ENCODE measurements around the gene ATAT1. TPM values are rescaled to one million over a fixed set of nuclear protein-coding genes. Genes with fewer than 3 reads are reported as not detected.

Gene ATAT1
- total and polyA plus RNA-seq, 5 experiments from 2014 or later = 1.6 to 13.4 (median 2.0) TPM

DNA sequence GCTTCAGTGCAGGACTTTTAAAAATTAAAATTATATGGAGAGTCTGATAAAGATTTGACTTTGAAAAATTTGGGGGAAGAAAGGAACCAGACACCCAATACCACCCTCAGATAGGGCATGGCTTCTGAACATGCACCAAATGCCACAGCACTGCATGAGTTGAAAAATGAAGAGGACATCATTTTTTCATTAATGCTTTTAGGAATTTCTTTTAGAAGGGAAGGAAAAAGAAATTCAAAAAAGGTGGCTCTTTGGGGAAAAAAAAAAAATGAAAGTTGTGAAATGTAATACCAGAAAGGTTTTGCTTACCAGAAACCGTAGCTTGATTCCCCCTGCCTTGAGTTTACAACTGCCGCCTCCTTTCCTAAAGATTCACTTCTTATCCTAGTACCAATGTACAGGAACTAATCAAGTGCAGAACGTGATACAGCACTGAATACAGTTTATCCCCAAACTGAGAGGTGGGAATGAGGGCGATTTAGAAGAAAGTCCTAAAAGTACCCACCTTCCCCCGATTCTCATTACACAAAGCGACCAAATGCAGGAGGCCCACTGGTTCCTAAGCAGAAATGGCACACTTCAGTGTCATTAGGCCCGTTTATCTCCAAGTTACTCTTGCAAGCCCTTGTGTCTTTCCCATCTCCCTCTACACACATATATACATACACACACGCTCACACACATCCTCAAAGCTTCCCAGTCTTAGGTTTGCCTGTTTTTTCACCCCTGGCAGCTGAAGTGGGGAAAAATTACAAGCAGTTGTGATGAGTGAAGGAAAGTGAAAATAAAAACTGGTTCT lies 12.4 kb upstream of the ATAT1 start:
- peak overlapping the region; percentile 92 to 100 (median 99) for H3K4me3 Mint-ChIP-seq
- POLR2A ChIA-PET = interaction anchor here (0.6 to 4.7 kb wide), 46 partner anchors 9 to 1209 kb away, joined by 3 to 78 read pairs (median 6); partner anchors contain the start of genes ABCF1, ATAT1, C6orf136 and GNL1
- peaks cover 35 to 82% (median 65%) of the 10 kb centered on the region in 4 donors for H3K4me1 Mint-ChIP-seq
- ATAC-seq (no peak), DNase-seq (peak in 2 of 10 donors; percentile 26 to 34)
- peaks cover 0 to 8% (median 0%) of the 10 kb centered on the region in 5 donors for H3K27me3 Mint-ChIP-seq
- peak overlapping the region; percentile 99 to 100 (median 100) for H3K27ac Mint-ChIP-seq
- peaks cover 0 to 3% (median 0%) of the 10 kb centered on the region in 9 donors for H3K9me3 Mint-ChIP-seq
- H3K36me3 Mint-ChIP-seq = peaks cover 22 to 43% (median 23%) of the 10 kb centered on the region in 3 donors

DNA sequence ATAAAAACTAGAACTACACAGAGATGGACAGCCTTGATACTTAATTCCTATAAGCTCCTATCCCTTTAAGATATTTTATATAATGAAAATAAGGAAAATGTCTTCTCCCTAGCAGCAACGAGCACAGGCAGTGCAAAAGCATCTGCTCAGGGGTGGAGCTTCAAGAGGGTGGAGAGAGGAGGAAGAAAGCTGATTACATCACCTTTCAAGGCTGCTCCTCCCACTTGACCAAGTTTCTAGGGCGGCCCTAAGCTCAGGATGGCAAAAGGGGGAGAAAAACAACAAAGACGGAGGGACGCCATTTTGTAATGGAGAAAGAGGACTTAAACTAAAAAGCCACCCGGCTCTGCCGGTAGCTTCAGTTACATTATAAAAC lies 11.8 kb upstream of the ATAT1 start:
- DNase-seq = peak; percentile 54 to 95 (median 88)
- Mint-ChIP-seq H3K36me3 (peaks cover 22 to 45% (median 23%) of the 10 kb centered on the region in 3 donors), H3K4me1 (peaks cover 33 to 82% (median 65%) of the 10 kb centered on the region in 4 donors), H3K27me3 (peaks cover 0 to 8% (median 0%) of the 10 kb centered on the region in 5 donors), H3K4me3 (peak overlapping the region; percentile 92 to 100 (median 99)), H3K9me3 (peaks cover 0 to 3% (median 0%) of the 10 kb centered on the region in 9 donors), H3K27ac (peak overlapping the region; percentile 99 to 100 (median 100))
- ATAC-seq = peak; percentile 63
- POLR2A ChIA-PET = interaction anchor here (0.6 to 4.7 kb wide), 46 partner anchors 10 to 1208 kb away, joined by 3 to 78 read pairs (median 6); partner anchors contain the start of genes ABCF1, ATAT1, C6orf136 and GNL1

DNA sequence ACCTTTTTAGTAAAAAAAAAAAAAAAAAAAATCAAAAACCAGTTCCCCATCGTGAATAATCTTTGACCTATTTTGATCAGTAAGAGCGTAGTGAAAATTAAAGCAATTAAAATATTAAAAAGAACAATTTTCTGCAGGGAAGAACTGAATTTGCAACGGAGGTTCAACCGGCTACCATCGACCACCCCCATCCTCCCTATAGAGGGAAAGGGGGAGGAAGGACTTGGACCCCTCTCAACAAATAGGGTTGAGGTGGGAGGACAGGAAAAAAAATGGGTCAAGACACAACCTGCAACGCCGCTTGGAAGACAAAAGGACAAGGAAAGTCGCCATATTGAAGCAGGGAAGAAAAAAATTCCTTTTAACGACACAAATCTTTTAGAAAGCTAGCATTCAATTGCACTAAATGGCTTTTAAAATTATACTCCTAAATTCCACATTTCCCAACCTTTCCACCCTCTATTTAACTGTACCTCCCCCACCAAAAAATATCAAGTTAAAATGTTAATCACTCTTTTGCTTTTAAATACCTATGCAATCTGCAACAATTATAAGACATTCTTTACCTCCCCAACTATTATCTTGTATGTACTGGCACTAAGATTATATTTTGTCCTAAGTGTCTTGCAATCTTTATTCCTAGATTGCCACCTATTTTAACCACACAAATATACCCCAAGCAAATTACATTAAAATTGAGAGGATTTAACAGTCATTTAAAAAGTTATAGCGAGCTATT lies 11.3 kb upstream of the ATAT1 start:
- ATAC-seq (no peak), DNase-seq (peak in 7 of 10 donors; percentile 18 to 68 (median 39))
- peak overlapping the region; percentile 99 to 100 (median 100) for H3K27ac Mint-ChIP-seq
- POLR2A ChIA-PET = interaction anchor here (0.6 to 4.7 kb wide), 52 partner anchors 10 to 1208 kb away, joined by 3 to 78 read pairs (median 5); partner anchors contain the start of genes ABCF1, ATAT1, C6orf136 and DHX16
- peaks cover 0 to 3% (median 0%) of the 10 kb centered on the region in 9 donors for H3K9me3 Mint-ChIP-seq
- H3K4me3 Mint-ChIP-seq = peak overlapping the region; percentile 92 to 100 (median 99)
- peaks cover 22 to 48% (median 23%) of the 10 kb centered on the region in 3 donors for H3K36me3 Mint-ChIP-seq
- peaks cover 0 to 8% (median 0%) of the 10 kb centered on the region in 5 donors for H3K27me3 Mint-ChIP-seq
- H3K4me1 Mint-ChIP-seq = peaks cover 30 to 77% (median 59%) of the 10 kb centered on the region in 4 donors

DNA sequence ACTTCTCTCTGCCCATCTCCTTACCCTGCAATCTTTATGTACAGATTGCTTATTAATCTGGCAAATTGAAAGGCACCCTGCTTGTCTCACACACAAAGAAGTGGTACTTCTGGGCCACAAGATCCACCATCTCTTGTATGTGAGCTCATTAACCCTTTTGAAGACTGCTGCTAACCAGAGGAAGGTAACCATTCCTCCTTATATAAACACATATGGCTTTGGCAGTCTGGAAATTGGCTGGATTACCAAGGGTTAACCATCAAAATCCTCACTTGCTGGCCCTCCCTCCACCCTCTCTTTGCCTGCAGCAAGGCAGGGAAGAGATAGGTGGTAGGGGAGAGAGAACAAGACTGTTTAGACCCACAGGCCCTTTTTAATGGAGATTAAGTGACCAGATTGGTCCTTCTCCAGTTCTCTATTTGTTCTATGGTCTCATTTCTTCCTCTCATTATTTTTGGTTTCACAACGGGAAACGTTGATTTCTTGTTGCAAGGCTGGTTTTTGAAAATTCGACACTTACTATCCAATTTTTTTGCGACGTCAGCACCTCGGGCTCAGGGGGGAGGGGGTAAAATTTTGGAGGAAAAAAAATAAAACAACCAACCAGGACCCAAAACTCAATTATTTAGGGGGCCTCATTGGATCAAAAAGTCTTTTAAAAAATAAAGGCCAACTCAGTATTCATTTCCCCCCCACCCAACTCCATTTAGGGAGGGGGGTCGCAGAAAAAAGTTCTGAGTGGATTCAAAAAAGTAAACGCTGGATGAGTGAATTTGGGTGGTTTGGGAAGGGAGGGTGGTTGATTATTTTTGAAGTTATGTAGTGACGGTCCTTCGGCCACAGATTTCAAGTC lies 10.5 kb upstream of the ATAT1 start:
- peaks cover 0 to 8% (median 0%) of the 10 kb centered on the region in 5 donors for H3K27me3 Mint-ChIP-seq
- H3K4me1 Mint-ChIP-seq = peaks cover 26 to 69% (median 53%) of the 10 kb centered on the region in 4 donors
- H3K9me3 Mint-ChIP-seq = peaks cover 0 to 3% (median 0%) of the 10 kb centered on the region in 9 donors
- peak overlapping the region; percentile 92 to 100 (median 99) for H3K4me3 Mint-ChIP-seq
- peak in 9 of 10 donors; percentile 27 to 68 (median 62) for DNase-seq
- POLR2A ChIA-PET = interaction anchor here (0.7 to 4.7 kb wide), 27 partner anchors 11 to 729 kb away, joined by 3 to 78 read pairs (median 12); partner anchors contain the start of genes ABCF1, ATAT1, C6orf136 and DHX16
- H3K36me3 Mint-ChIP-seq = peaks cover 23 to 52% (median 23%) of the 10 kb centered on the region in 3 donors
- peak in 1 of 2 donors; percentile 2 for ATAC-seq
- H3K27ac Mint-ChIP-seq = peak overlapping the region; percentile 99 to 100 (median 100)

DNA sequence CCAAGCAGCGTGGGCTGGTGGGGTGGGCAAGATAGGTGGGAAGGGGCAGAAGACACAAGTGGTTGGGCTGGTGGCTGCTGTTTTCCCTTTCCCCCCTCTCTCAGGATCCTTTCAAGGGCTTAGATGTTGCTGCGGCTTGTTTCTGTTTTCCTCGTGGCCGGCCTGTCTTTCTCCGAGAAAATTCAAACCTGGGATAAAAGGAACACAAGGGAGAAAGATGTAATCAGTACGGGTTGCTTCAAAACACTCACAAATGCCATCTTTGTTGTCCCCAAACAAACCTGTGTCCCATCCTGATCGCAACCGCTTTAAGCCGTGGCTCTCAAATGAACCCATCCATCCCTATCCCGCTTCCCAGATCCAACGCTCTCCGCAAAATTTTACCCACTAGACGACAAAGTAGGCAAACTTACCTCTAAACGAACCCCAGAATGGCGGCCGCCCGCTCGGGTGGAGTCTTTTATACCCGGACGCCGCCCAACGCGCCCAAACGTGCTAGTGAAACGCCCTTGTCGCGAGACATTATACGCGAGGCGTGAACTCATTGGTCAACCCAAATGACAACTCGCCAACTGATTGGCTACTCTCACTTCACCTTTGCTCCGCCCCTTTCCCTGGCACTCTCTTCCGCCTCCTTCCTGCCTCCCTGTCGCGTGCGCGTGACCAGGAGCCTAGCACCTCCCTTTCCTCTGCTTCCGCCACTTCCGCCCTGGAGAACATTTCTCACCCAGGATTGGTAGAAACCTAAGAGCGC lies 9.7 kb upstream of the ATAT1 start, which contains the start of gene PPP1R10:
PPP1R10 (minus strand) TSS at position 433 of the 754 bp plus-strand sequence. CDS start 7,299 bp downstream, outside the sequence.
- POLR2A ChIA-PET = interaction anchor here (0.5 to 2.4 kb wide), 35 partner anchors 9 to 924 kb away, joined by 3 to 24 read pairs (median 4); partner anchors contain the start of genes ABCF1, ATAT1, C6orf136 and DHX16
- peak; percentile 70 to 77 for ATAC-seq
- peaks cover 23 to 58% (median 26%) of the 10 kb centered on the region in 3 donors for H3K36me3 Mint-ChIP-seq
- H3K27me3 Mint-ChIP-seq = peaks cover 0 to 8% (median 0%) of the 10 kb centered on the region in 5 donors
- peak within 1 kb of the TSS; percentile 99 to 100 (median 100) for H3K27ac Mint-ChIP-seq
- H3K4me3 Mint-ChIP-seq = peak within 1 kb of the TSS; percentile 92 to 100 (median 99)
- DNase-seq = peak; percentile 83 to 100 (median 99)
- H3K4me1 Mint-ChIP-seq = peaks cover 18 to 61% (median 48%) of the 10 kb centered on the region in 4 donors
- peaks cover 0 to 3% (median 0%) of the 10 kb centered on the region in 9 donors for H3K9me3 Mint-ChIP-seq

DNA sequence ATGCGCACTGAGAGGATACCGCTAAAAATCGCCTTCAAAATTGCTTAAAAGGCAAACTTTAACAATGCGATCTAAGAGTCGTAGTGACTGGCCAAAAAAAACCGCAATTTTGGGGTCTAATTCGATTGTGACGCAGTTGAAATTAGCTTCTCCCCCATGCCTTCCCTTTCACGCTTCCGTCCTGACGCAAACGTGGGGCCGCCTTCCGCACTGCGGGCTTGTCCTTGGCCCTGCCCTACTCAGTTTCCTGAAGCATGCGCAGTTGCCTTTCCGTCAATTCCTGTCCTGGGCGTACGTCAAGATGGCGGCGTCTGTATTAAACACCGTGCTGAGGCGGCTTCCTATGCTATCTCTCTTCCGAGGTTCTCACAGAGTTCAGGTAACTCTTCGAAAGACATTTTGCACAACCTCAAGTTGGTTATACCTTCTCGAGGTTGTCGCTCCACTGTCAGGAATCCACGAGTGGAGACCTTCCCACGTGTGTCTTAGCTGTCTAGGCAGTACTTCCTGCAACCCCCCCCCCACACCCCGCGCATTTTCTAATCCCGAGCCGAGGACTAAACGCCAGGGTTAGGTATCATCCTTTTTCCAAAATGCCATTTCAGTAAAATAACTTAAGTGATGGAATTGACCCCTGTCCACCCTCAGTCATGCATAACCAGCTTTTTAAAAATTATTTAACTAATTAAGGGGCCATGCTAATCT lies 9.0 kb upstream of the ATAT1 start, which contains the start of gene MRPS18B:
MRPS18B (plus strand) TSS at position 276 of the 705 bp plus-strand sequence; CDS start at position 302, 26 bp downstream.
- H3K27ac Mint-ChIP-seq = peak within 1 kb of the TSS; percentile 99 to 100 (median 100)
- H3K36me3 Mint-ChIP-seq = peaks cover 23 to 64% (median 26%) of the 10 kb centered on the region in 3 donors
- H3K27me3 Mint-ChIP-seq = peaks cover 0 to 8% (median 0%) of the 10 kb centered on the region in 5 donors
- peaks cover 16 to 55% (median 44%) of the 10 kb centered on the region in 4 donors for H3K4me1 Mint-ChIP-seq
- DNase-seq (peak; percentile 91 to 100 (median 98)), ATAC-seq (peak; percentile 71 to 79)
- peaks cover 0 to 3% (median 0%) of the 10 kb centered on the region in 9 donors for H3K9me3 Mint-ChIP-seq
- H3K4me3 Mint-ChIP-seq = peak within 1 kb of the TSS; percentile 92 to 100 (median 99)
- POLR2A ChIA-PET = interaction anchor here (0.6 to 2.4 kb wide), 43 partner anchors 8 to 924 kb away, joined by 3 to 24 read pairs (median 4); partner anchors contain the start of genes ABCF1, ATAT1, C6orf136 and DHX16

DNA sequence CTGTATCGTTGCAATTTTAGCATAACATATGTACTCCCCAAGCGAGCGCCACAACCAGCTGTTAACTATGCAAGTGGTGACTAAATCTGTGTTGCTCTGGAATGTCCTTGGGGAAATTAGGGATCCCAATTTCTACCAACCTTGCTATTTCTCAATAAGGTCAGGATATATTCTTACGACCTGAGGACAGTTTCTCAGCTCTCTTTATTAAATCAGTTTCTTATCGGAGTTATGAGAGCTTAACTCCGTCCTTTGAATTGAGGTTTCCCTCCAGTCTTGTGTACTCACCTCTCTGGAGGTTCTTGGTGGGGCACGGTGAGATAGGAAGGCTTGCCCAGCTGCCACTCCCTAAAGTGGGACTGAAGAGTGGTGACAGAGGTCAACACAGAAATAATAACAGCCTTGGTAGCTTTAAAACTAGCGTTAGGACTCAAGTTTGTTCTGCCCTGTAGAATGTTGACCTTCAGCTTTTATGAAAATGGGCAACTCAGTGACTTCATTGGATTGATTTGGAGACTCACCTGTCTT lies 8.3 kb upstream of the ATAT1 start:
- Mint-ChIP-seq H3K4me3 (peak overlapping the region; percentile 92 to 100 (median 99)), H3K9me3 (peaks cover 0 to 3% (median 0%) of the 10 kb centered on the region in 9 donors), H3K4me1 (peaks cover 15 to 48% (median 38%) of the 10 kb centered on the region in 4 donors), H3K27ac (peak overlapping the region; percentile 99 to 100 (median 100)), H3K27me3 (peaks cover 0 to 8% (median 0%) of the 10 kb centered on the region in 5 donors), H3K36me3 (peaks cover 23 to 68% (median 26%) of the 10 kb centered on the region in 3 donors)
- POLR2A ChIA-PET = interaction anchor here (0.9 to 2.4 kb wide), 35 partner anchors 8 to 923 kb away, joined by 3 to 24 read pairs (median 5); partner anchors contain the start of genes ABCF1, ATAT1, C6orf136 and DHX16
- DNase-seq = no peak
- no peak for ATAC-seq

DNA sequence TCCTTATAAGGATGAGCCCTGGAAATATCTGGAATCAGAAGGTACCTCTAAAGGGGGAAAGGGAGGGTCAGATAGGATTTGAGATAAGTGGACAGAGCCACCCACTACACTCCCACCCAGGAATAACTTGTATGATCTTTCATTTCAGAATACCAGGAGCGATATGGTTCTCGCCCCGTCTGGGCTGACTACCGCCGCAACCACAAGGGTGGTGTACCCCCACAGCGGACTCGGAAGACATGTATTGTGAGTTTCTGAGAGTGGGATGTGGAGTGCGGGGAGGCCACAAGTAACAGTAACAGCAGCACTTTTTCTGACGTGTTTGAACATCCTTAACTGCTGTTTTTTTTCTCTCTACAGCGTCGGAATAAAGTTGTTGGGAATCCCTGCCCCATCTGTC lies 7.1 kb upstream of the ATAT1 start:
- peaks cover 0 to 8% (median 0%) of the 10 kb centered on the region in 5 donors for H3K27me3 Mint-ChIP-seq
- H3K27ac Mint-ChIP-seq = peak overlapping the region; percentile 24 to 100 (median 100)
- peaks cover 0 to 3% (median 0%) of the 10 kb centered on the region in 9 donors for H3K9me3 Mint-ChIP-seq
- POLR2A ChIA-PET = no interaction called here
- peaks cover 9 to 36% (median 27%) of the 10 kb centered on the region in 4 donors for H3K4me1 Mint-ChIP-seq
- H3K4me3 Mint-ChIP-seq = peak overlapping the region in 8 of 10 donors; percentile 4 to 100 (median 98)
- peaks cover 23 to 75% (median 26%) of the 10 kb centered on the region in 3 donors for H3K36me3 Mint-ChIP-seq
- no peak for ATAC-seq
- DNase-seq = no peak

DNA sequence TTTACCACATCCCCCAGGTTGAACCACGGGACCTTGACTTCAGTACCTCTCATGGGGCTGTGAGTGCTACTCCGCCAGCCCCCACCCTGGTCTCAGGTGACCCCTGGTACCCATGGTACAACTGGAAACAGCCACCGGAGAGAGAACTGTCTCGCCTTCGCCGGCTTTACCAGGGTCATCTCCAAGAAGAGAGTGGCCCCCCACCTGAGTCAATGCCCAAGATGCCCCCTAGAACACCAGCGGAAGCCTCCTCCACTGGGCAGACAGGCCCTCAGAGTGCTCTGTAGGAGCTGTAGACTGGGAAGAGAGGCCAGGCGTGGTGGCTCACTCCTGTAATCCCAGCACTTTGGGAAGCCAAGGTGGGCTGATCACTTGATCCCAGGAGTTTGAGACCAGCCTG lies 1.2 kb upstream of the ATAT1 start:
- DNase-seq (no peak), ATAC-seq (no peak)
- Mint-ChIP-seq H3K27ac (peak overlapping the region in 7 of 10 donors; percentile 74 to 98 (median 96)), H3K4me1 (peaks cover 13 to 38% (median 25%) of the 10 kb centered on the region in 4 donors), H3K36me3 (peaks cover 0 to 86% (median 16%) of the 10 kb centered on the region in 3 donors), H3K27me3 (no peaks in the 10 kb centered on the region), H3K4me3 (peak overlapping the region in 2 of 10 donors; percentile 89 to 93), H3K9me3 (no peaks in the 10 kb centered on the region)
- POLR2A ChIA-PET = interaction anchor here (0.6 to 3.2 kb wide), 8 partner anchors 8 to 1516 kb away, joined by 3 to 36 read pairs (median 4); partner anchors contain the start of genes C6orf136, MRPS18B and PPP1R10
